Naive thymus-derived CD8-positive, alpha-beta T cell (primary cell): ENCODE results near the gene MT2A. TPM values are rescaled to one million over a fixed set of nuclear protein-coding genes. Genes with fewer than 3 reads are reported as not detected.

ENCODE experiments used
- polyA plus RNA-seq, 3 donors: library from polyadenylated mRNA; unstranded; fragments of 300-500 nt; fragmentation: Illumina TruSeq; gene quantifications; one replicate each; pipeline ENCODE4 v1.2.3, GENCODE V29; 2021
- total RNA-seq, 8 experiments: library from RNA in 2 of 8; stranded (reverse) in 2 of 8; gene quantifications; one replicate each; pipeline ENCODE4 v1.2.3 and lab custom pipeline; 2021 to 2026

Gene MT2A
- total and polyA plus RNA-seq, 5 experiments from 2014 or later = 32.3 to 303 (median 248) TPM

Other genes with a start within 250 kb of the MT2A start
- 10 to 100 TPM; 74.0 to 83.0 TPM for gene AMFR, start 183.0 kb upstream of the MT2A start, total RNA-seq
- gene AMFR, start 183.0 kb upstream of the MT2A start, polyA plus RNA-seq = 10 to 100 TPM; 24.2 to 38.4 (median 36.2) TPM
- gene NUDT21, start 157.3 kb upstream of the MT2A start, total RNA-seq = 100 to 1,000 TPM; 111 to 118 TPM
- gene NUDT21, start 157.3 kb upstream of the MT2A start, polyA plus RNA-seq = 10 to 100 TPM; 55.5 to 74.1 (median 71.8) TPM
- 10 to 100 TPM; 48.0 to 55.0 TPM for gene OGFOD1, start 157.0 kb upstream of the MT2A start, total RNA-seq
- 100 to 1,000 TPM in 2 of 3 donors, 10 to 100 TPM in 1; 94.1 to 109 (median 103) TPM for gene OGFOD1, start 157.0 kb upstream of the MT2A start, polyA plus RNA-seq
- gene BBS2, start 88.6 kb upstream of the MT2A start, total RNA-seq = 100 to 1,000 TPM in 1 of 2 experiments, 10 to 100 TPM in 1; 94.7 to 107 TPM
- 10 to 100 TPM; 35.7 to 37.6 (median 36.1) TPM for gene BBS2, start 88.6 kb upstream of the MT2A start, polyA plus RNA-seq
- gene MT4, start 43.5 kb upstream of the MT2A start, total RNA-seq = not detected
- gene MT4, start 43.5 kb upstream of the MT2A start, polyA plus RNA-seq = not detected
- 1 to 10 TPM; 1.8 to 3.1 TPM for gene MT3, start 19.1 kb upstream of the MT2A start, total RNA-seq
- 10 to 100 TPM in 2 of 3 donors, 1 to 10 TPM in 1; 8.6 to 19.9 (median 19.2) TPM for gene MT3, start 19.1 kb upstream of the MT2A start, polyA plus RNA-seq
- gene MT1E, start 17.2 kb downstream of the MT2A start, total RNA-seq = 1 to 10 TPM; 1.3 to 1.6 TPM
- 10 to 100 TPM in 2 of 3 donors, 1 to 10 TPM in 1; 7.1 to 21.9 (median 10.5) TPM for gene MT1E, start 17.2 kb downstream of the MT2A start, polyA plus RNA-seq
- not detected for gene MT1M, start 24.1 kb downstream of the MT2A start, total RNA-seq
- gene MT1M, start 24.1 kb downstream of the MT2A start, polyA plus RNA-seq = not detected
- gene MT1A, start 30.1 kb downstream of the MT2A start, total RNA-seq = not detected
- gene MT1A, start 30.1 kb downstream of the MT2A start, polyA plus RNA-seq = not detected
- gene MT1B, start 43.3 kb downstream of the MT2A start, total RNA-seq = not detected
- not detected for gene MT1B, start 43.3 kb downstream of the MT2A start, polyA plus RNA-seq
- gene MT1F, start 49.4 kb downstream of the MT2A start, total RNA-seq = 10 to 100 TPM; 18.4 to 18.9 TPM
- 10 to 100 TPM; 82.3 to 97.4 (median 94.2) TPM for gene MT1F, start 49.4 kb downstream of the MT2A start, polyA plus RNA-seq
- gene MT1G, start 59.5 kb downstream of the MT2A start, total RNA-seq = not detected
- gene MT1G, start 59.5 kb downstream of the MT2A start, polyA plus RNA-seq = under 1 TPM in 1 of 3 donors, not detected in 2; 0.74 TPM
- not detected for gene MT1H, start 61.2 kb downstream of the MT2A start, total RNA-seq
- gene MT1H, start 61.2 kb downstream of the MT2A start, polyA plus RNA-seq = not detected
- 10 to 100 TPM; 27.6 to 31.1 TPM for gene MT1X, start 73.9 kb downstream of the MT2A start, total RNA-seq
- gene MT1X, start 73.9 kb downstream of the MT2A start, polyA plus RNA-seq = 100 to 1,000 TPM; 185 to 201 (median 201) TPM
- 10 to 100 TPM; 82.5 to 85.0 TPM for gene NUP93, start 121.5 kb downstream of the MT2A start, total RNA-seq
- 100 to 1,000 TPM in 1 of 3 donors, 10 to 100 TPM in 2; 66.6 to 104 (median 77.5) TPM for gene NUP93, start 121.5 kb downstream of the MT2A start, polyA plus RNA-seq